ENCODE measurements around the gene PGP. TPM values are rescaled to one million over a fixed set of nuclear protein-coding genes. Genes with fewer than 3 reads are reported as not detected.

The PGP gene
- total RNA-seq, 1 experiment from 2014 or later = 45.0 TPM

- CTCF ChIA-PET = interaction anchor here (0.7 to 0.8 kb wide), 2 partner anchors 16 to 167 kb away, joined by 3 to 5 read pairs; no protein-coding TSS in a partner anchor
- TF ChIP-seq CTCF (IDR thresholded peaks at IDR 0.05; ENCODE audit: unreplicated experiment) = no peak
- Mint-ChIP-seq H3K27ac (ENCODE audit: unreplicated experiment) (no peak overlapping the region), H3K27me3 (ENCODE audit: unreplicated experiment) (peaks cover 55% of the 10 kb centered on the region), H3K9me3 (ENCODE audit: low read depth, unreplicated experiment) (no peaks in the 10 kb centered on the region), H3K4me1 (ENCODE audit: low read depth, unreplicated experiment) (peaks cover 7% of the 10 kb centered on the region), H3K36me3 (ENCODE audit: insufficient read depth, unreplicated experiment) (peaks cover 18% of the 10 kb centered on the region), H3K4me3 (ENCODE audit: low read depth, unreplicated experiment) (no peak overlapping the region)
- no TSS peak for BruUV-seq (replicated peaks)
- DNase-seq = no peak
- intact Hi-C loops (cut with micrococcal nuclease; ENCODE audit: unreplicated experiment) = no loop called here
These were observed 24.5 kb downstream of the PGP start for GRCh38 chr16:2190002-2190658.

GRCh38 chr16:2189252-2189893 lies 25.3 kb downstream of the PGP start:
- DNase-seq = no peak

GRCh38 chr16:2188395-2188794 lies 26.2 kb downstream of the PGP start:
- Mint-ChIP-seq H3K27me3 (ENCODE audit: unreplicated experiment) (peaks cover 51% of the 10 kb centered on the region), H3K4me1 (ENCODE audit: low read depth, unreplicated experiment) (peaks cover 14% of the 10 kb centered on the region), H3K4me3 (ENCODE audit: low read depth, unreplicated experiment) (no peak overlapping the region), H3K27ac (ENCODE audit: unreplicated experiment) (no peak overlapping the region), H3K36me3 (ENCODE audit: insufficient read depth, unreplicated experiment) (peaks cover 23% of the 10 kb centered on the region), H3K9me3 (ENCODE audit: low read depth, unreplicated experiment) (no peaks in the 10 kb centered on the region)
- no peak for TF ChIP-seq CTCF (IDR thresholded peaks at IDR 0.05; ENCODE audit: unreplicated experiment)
- no peak for DNase-seq
- BruUV-seq (replicated peaks) = no TSS peak
- intact Hi-C loops (cut with micrococcal nuclease; ENCODE audit: unreplicated experiment) = no loop called here
- CTCF ChIA-PET = no interaction called here

More at GRCh38 chr16:2189252-2189893, 25.3 kb downstream of the PGP start:
- TF ChIP-seq CTCF (IDR thresholded peaks at IDR 0.05; ENCODE audit: unreplicated experiment) = no peak
- Mint-ChIP-seq H3K9me3 (ENCODE audit: low read depth, unreplicated experiment) (no peaks in the 10 kb centered on the region), H3K27me3 (ENCODE audit: unreplicated experiment) (peaks cover 55% of the 10 kb centered on the region), H3K4me3 (ENCODE audit: low read depth, unreplicated experiment) (no peak overlapping the region), H3K4me1 (ENCODE audit: low read depth, unreplicated experiment) (peaks cover 10% of the 10 kb centered on the region), H3K27ac (ENCODE audit: unreplicated experiment) (no peak overlapping the region), H3K36me3 (ENCODE audit: insufficient read depth, unreplicated experiment) (peaks cover 19% of the 10 kb centered on the region)
- CTCF ChIA-PET = interaction anchor here (0.9 kb wide), 1 partner anchor 33 kb away, joined by 3 read pairs; no protein-coding TSS in a partner anchor
- no TSS peak for BruUV-seq (replicated peaks)
- intact Hi-C loops (cut with micrococcal nuclease; ENCODE audit: unreplicated experiment) = no loop called here

- no TSS peak for BruUV-seq (replicated peaks)
- intact Hi-C loops (cut with micrococcal nuclease; ENCODE audit: unreplicated experiment) = no loop called here
- CTCF ChIA-PET = no interaction called here
These were observed 27.4 kb downstream of the PGP start for GRCh38 chr16:2187212-2187611.

More at GRCh38 chr16:2187212-2187611, 27.4 kb downstream of the PGP start:
- Mint-ChIP-seq H3K27ac (ENCODE audit: unreplicated experiment) (no peak overlapping the region), H3K27me3 (ENCODE audit: unreplicated experiment) (peaks cover 40% of the 10 kb centered on the region), H3K4me3 (ENCODE audit: low read depth, unreplicated experiment) (no peak overlapping the region), H3K9me3 (ENCODE audit: low read depth, unreplicated experiment) (no peaks in the 10 kb centered on the region), H3K36me3 (ENCODE audit: insufficient read depth, unreplicated experiment) (peaks cover 32% of the 10 kb centered on the region), H3K4me1 (ENCODE audit: low read depth, unreplicated experiment) (peaks cover 14% of the 10 kb centered on the region)
- no peak for DNase-seq
- no peak for TF ChIP-seq CTCF (IDR thresholded peaks at IDR 0.05; ENCODE audit: unreplicated experiment)

Data from Calu3 (cell line).